Astrocyte (in vitro differentiated cells and primary cell): ENCODE results near the gene INSRR. TPM values are rescaled to one million over a fixed set of nuclear protein-coding genes. Genes with fewer than 3 reads are reported as not detected.

Experiments used
- DNase-seq: peaks from one replicate; pipeline ENCODE4 v3.0.0-alpha.2; 2010; ENCODE audit warnings: low read depth
- FAIRE-seq: peaks from 2 replicates; lab custom pipeline; 2011; peaks lifted over from hg19 to GRCh38; lab: Jason Lieb, UNC
- H2AFZ ChIP-seq: 2 replicates; pipeline ENCODE4 v1.6.0; 2012; ENCODE audit warnings: low read depth, low read length, inconsistent platforms
- H3K27ac ChIP-seq: 2 replicates; pipeline ENCODE4 v1.5.1; 2011; ENCODE audit warnings: low read depth, low read length, inconsistent platforms
- H3K27me3 ChIP-seq: 2 replicates; pipeline ENCODE4 v1.6.0; 2011; ENCODE audit warnings: low read length, inconsistent platforms; ENCODE audit not compliant: insufficient read depth
- H3K36me3 ChIP-seq: 2 replicates; pipeline ENCODE4 v1.5.1; 2011; ENCODE audit warnings: low read length, inconsistent platforms; ENCODE audit not compliant: insufficient read depth
- H3K4me1 ChIP-seq: 2 replicates; pipeline ENCODE4 v1.5.1; 2011; ENCODE audit warnings: low read length, inconsistent platforms; ENCODE audit not compliant: insufficient read depth
- H3K4me2 ChIP-seq: 2 replicates; pipeline ENCODE4 v1.6.0; 2012; ENCODE audit warnings: low read length, inconsistent platforms
- H3K4me3 ChIP-seq: 2 replicates; pipeline ENCODE4 v1.5.1; 2011; ENCODE audit warnings: low read depth, mild to moderate bottlenecking, low read length, inconsistent platforms; ENCODE audit not compliant: insufficient read depth
- H3K79me2 ChIP-seq: 2 replicates; pipeline ENCODE4 v1.6.0; 2012; ENCODE audit warnings: mild to moderate bottlenecking, low read length, inconsistent platforms; ENCODE audit not compliant: insufficient read depth
- H3K9ac ChIP-seq: 2 replicates; pipeline ENCODE4 v1.6.0; 2012; ENCODE audit warnings: mild to moderate bottlenecking, low read length, inconsistent platforms
- H3K9me3 ChIP-seq: 2 replicates; pipeline ENCODE4 v1.5.1; 2012; ENCODE audit warnings: low read depth, mild to moderate bottlenecking, low read length, inconsistent platforms; ENCODE audit not compliant: insufficient read depth
- H4K20me1 ChIP-seq: 2 replicates; pipeline ENCODE4 v1.6.0; 2012; ENCODE audit warnings: low read length, inconsistent platforms; ENCODE audit not compliant: insufficient read depth
- H3K27ac Mint-ChIP-seq: one replicate; pipeline ENCODE4 v1.8.0; 2021; ENCODE audit warnings: mild to moderate bottlenecking, mixed read lengths; ENCODE audit not compliant: unreplicated experiment
- H3K27me3 Mint-ChIP-seq: one replicate; pipeline ENCODE4 v1.8.0; 2021; ENCODE audit warnings: low read depth, mixed read lengths; ENCODE audit not compliant: unreplicated experiment
- H3K36me3 Mint-ChIP-seq: one replicate; pipeline ENCODE4 v1.8.0; 2021; ENCODE audit warnings: low read depth, mixed read lengths; ENCODE audit not compliant: unreplicated experiment
- H3K4me1 Mint-ChIP-seq: one replicate; pipeline ENCODE4 v1.8.0; 2021; ENCODE audit warnings: low read depth, mixed read lengths; ENCODE audit not compliant: unreplicated experiment
- H3K4me3 Mint-ChIP-seq: one replicate; pipeline ENCODE4 v1.8.0; 2021; ENCODE audit warnings: mild to moderate bottlenecking, moderate library complexity, mixed read lengths; ENCODE audit not compliant: unreplicated experiment
- H3K9me3 Mint-ChIP-seq: one replicate; pipeline ENCODE4 v1.8.0; 2021; ENCODE audit warnings: mild to moderate bottlenecking, mixed read lengths; ENCODE audit not compliant: unreplicated experiment
- EZH2 ChIP-seq: IDR thresholded peaks from 2 replicates; pipeline ENCODE4 v1.6.1; 2012; ENCODE audit warnings: mild to moderate bottlenecking, low read length, inconsistent platforms; ENCODE audit not compliant: insufficient read depth
- total RNA-seq: library from RNA; stranded (reverse); gene quantifications from 2 replicates; pipeline ENCODE4 v1.2.1, GENCODE V29; 2021
- TF ChIP-seq, protein P1 (sequence below): IDR thresholded peaks from 2 replicates; pipeline ENCODE4 v1.5.1; 2011; ENCODE audit warnings: low read depth, mild to moderate bottlenecking, inconsistent platforms, low read length, moderate library complexity; ENCODE audit not compliant: insufficient read depth

INSRR gene
- total RNA-seq, 1 donor from 2014 or later, result 0.05 TPM

DNA sequence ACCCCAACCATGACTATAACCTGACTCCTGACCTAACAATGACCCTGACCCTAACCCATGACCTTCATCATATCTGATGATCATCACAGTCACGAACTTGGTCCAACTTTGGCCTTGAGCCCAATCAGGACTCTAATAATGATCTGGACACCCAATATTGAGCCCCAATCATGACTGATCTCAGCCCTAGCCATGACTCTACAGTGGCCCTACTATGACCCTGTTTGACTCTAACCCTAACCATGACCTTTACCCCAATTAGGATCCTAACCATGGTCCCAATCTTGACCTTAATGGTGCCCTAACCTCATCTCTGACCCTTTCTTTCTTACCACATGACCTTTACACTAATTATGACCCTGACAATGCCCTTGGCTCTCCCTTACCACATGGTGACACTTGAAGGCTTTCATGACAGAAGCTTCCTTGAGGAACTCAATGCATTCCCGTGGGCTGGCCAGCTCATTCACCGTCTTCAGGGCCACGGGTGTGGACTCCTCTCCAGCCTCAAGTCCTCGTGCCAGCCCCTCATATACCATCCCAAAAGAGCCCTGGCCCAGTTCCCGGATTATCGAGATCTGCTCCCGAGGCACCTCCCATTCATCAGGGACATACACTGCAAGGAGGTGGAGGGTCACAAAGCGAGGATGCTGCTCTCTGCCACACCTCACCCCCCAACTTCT is 16.2 kb downstream of the INSRR start:
- no peak overlapping the region for H2AFZ ChIP-seq
- no peaks in the 10 kb centered on the region for H3K4me1 ChIP-seq
- Mint-ChIP-seq H3K36me3 (peaks cover 4% of the 10 kb centered on the region), H3K9me3 (peaks cover 20% of the 10 kb centered on the region), H3K27ac (no peak overlapping the region), H3K4me1 (no peaks in the 10 kb centered on the region), H3K27me3 (peaks cover 92% of the 10 kb centered on the region), H3K4me3 (no peak overlapping the region)
- H3K4me2 ChIP-seq, result no peak overlapping the region
- H3K79me2 ChIP-seq, result no peaks in the 10 kb centered on the region
- H4K20me1 ChIP-seq, result no peaks in the 10 kb centered on the region
- no peak overlapping the region for H3K27ac ChIP-seq
- H3K27me3 ChIP-seq, result peaks cover 59% of the 10 kb centered on the region
- no peak for FAIRE-seq
- no peak overlapping the region for H3K9ac ChIP-seq
- H3K36me3 ChIP-seq, result no peaks in the 10 kb centered on the region
- DNase-seq, result no peak
- TF ChIP-seq, protein P1, sequence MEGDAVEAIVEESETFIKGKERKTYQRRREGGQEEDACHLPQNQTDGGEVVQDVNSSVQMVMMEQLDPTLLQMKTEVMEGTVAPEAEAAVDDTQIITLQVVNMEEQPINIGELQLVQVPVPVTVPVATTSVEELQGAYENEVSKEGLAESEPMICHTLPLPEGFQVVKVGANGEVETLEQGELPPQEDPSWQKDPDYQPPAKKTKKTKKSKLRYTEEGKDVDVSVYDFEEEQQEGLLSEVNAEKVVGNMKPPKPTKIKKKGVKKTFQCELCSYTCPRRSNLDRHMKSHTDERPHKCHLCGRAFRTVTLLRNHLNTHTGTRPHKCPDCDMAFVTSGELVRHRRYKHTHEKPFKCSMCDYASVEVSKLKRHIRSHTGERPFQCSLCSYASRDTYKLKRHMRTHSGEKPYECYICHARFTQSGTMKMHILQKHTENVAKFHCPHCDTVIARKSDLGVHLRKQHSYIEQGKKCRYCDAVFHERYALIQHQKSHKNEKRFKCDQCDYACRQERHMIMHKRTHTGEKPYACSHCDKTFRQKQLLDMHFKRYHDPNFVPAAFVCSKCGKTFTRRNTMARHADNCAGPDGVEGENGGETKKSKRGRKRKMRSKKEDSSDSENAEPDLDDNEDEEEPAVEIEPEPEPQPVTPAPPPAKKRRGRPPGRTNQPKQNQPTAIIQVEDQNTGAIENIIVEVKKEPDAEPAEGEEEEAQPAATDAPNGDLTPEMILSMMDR, result no peak
- TF ChIP-seq EZH2, result no peak
- no peaks in the 10 kb centered on the region for H3K9me3 ChIP-seq
- no peak overlapping the region for H3K4me3 ChIP-seq

DNA sequence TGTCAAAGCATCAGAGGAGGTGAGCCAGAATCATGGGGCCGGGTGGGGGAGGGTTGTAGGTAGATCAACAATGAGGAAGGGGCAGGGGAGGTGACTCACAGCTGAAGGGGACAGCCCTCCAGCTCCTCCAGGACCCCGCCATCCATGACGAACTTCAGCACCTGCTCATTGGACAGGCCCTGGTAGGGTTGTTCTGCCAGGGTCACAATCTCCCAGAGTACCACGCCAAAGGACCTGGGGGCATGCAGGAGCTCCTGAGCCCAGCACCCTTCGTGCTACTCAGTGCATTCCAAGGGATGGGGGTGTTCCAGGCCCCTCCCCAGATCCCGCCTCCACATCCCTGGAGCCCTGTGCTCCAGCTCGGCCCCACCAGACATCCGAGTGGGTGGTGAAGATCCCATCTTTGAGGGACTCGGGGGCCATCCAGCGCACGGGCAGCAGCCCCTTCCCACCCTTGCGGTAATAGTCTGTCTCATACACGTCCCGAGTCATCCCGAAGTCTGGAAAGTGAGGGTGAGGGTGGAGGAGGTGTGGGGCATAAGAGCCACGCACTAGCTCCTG is 17.5 kb downstream of the INSRR start:
- H3K27me3 Mint-ChIP-seq, result peaks cover 92% of the 10 kb centered on the region
- H3K9me3 Mint-ChIP-seq, result peaks cover 20% of the 10 kb centered on the region
- no peaks in the 10 kb centered on the region for H3K79me2 ChIP-seq
- H3K27me3 ChIP-seq, result peaks cover 53% of the 10 kb centered on the region
- FAIRE-seq (no peak), DNase-seq (no peak)
- H4K20me1 ChIP-seq, result no peaks in the 10 kb centered on the region
- no peak overlapping the region for H3K9ac ChIP-seq
- H3K4me1 ChIP-seq, result no peaks in the 10 kb centered on the region
- no peak overlapping the region for H3K27ac Mint-ChIP-seq
- no peaks in the 10 kb centered on the region for H3K36me3 ChIP-seq
- H3K36me3 Mint-ChIP-seq, result peaks cover 7% of the 10 kb centered on the region
- H3K9me3 ChIP-seq, result no peaks in the 10 kb centered on the region
- no peak for TF ChIP-seq EZH2
- TF ChIP-seq, protein P1, result no peak
- no peak overlapping the region for H3K4me2 ChIP-seq
- no peak overlapping the region for H3K4me3 ChIP-seq
- no peak overlapping the region for H3K27ac ChIP-seq
- no peak overlapping the region for H3K4me3 Mint-ChIP-seq
- no peaks in the 10 kb centered on the region for H3K4me1 Mint-ChIP-seq
- H2AFZ ChIP-seq, result no peak overlapping the region

DNA sequence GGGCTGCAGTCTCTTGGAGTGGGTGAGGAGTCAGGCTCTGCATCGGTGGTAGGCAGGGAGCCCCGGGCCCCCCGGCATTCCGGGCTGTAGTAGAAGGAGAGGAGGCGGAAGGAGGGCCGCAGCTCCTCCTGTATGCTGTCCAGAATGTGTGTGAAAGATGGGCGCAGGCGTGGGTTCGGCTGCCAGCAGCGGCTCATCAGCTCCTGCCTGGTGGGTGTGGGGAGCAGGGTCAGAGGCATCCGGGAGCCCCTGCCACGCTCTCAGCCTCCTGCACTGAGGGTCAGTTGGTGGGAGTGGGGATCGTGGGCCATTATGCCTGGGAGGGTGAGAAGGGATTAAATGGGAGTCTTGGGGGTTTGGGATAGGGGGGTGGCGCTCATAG is 18.0 kb downstream of the INSRR start:
- Histone ChIP-seq H4K20me1 (no peaks in the 10 kb centered on the region), H3K9me3 (no peaks in the 10 kb centered on the region), H3K9ac (no peak overlapping the region), H3K27me3 (peaks cover 53% of the 10 kb centered on the region), H2AFZ (no peak overlapping the region), H3K4me1 (no peaks in the 10 kb centered on the region), H3K79me2 (no peaks in the 10 kb centered on the region), H3K27ac (no peak overlapping the region), H3K4me3 (no peak overlapping the region), H3K36me3 (no peaks in the 10 kb centered on the region), H3K4me2 (no peak overlapping the region)
- Mint-ChIP-seq H3K4me3 (no peak overlapping the region), H3K9me3 (peaks cover 18% of the 10 kb centered on the region), H3K36me3 (peaks cover 7% of the 10 kb centered on the region), H3K27ac (no peak overlapping the region), H3K4me1 (no peaks in the 10 kb centered on the region), H3K27me3 (peaks cover 92% of the 10 kb centered on the region)
- TF ChIP-seq, protein P1, result no peak
- TF ChIP-seq EZH2, result no peak
- FAIRE-seq, result no peak
- DNase-seq, result no peak
